ENCODE measurements around the gene ZDHHC14. TPM values are rescaled to one million over a fixed set of nuclear protein-coding genes. Genes with fewer than 3 reads are reported as not detected.

Gene ZDHHC14
- total RNA-seq, 1 donor, result 7.9 TPM

DNA sequence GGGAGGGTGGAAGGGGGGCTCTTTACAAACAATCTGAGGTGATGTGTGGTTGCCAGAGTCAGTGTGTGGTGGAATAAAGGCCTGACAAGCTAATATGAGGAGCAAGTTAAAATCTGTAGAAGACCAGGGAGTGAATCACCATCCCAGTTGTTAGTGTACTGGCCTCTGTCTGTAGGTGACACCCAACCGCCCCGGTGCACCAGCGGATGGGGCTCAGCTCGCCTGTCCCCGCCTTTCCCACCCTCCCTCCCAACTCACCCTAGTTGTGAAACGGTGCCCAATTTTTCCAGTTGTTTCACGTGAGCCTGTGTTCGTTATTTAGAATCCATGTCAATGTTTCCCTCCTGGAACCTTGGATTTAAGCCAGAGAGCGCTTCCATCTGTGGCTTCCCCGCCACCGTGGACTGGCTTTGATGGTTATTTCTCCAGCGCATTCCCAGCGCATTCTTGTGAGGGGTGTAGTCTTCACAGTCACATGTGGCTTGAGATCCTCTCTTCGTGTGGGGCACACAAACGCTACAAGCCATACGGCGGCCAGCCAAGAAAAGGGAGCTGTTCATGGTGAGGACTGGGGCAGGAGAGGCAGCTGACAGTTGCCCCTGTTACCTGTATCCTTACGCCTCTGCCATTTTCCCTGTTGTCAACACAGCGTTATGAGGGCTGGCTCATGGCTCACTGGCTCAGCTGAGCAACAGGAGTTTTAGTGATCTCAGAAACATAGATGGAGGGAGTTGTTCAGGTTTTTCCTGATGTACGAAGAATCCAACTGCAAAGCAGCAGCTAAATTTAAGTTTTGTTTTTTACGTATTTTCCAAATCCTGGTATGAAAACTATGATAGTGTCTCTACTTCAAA, 137.6 kb downstream of the ZDHHC14 start:
- TF ChIP-seq, protein P1, sequence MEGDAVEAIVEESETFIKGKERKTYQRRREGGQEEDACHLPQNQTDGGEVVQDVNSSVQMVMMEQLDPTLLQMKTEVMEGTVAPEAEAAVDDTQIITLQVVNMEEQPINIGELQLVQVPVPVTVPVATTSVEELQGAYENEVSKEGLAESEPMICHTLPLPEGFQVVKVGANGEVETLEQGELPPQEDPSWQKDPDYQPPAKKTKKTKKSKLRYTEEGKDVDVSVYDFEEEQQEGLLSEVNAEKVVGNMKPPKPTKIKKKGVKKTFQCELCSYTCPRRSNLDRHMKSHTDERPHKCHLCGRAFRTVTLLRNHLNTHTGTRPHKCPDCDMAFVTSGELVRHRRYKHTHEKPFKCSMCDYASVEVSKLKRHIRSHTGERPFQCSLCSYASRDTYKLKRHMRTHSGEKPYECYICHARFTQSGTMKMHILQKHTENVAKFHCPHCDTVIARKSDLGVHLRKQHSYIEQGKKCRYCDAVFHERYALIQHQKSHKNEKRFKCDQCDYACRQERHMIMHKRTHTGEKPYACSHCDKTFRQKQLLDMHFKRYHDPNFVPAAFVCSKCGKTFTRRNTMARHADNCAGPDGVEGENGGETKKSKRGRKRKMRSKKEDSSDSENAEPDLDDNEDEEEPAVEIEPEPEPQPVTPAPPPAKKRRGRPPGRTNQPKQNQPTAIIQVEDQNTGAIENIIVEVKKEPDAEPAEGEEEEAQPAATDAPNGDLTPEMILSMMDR (IDR thresholded peaks at IDR 0.05; ENCODE audit: insufficient read depth, low read length), result no peak
- H3K4me3 ChIP-seq (ENCODE audit: low read depth, low read length), result no peak overlapping the region
- no peak for DNase-seq (ENCODE audit: low read depth)

DNA sequence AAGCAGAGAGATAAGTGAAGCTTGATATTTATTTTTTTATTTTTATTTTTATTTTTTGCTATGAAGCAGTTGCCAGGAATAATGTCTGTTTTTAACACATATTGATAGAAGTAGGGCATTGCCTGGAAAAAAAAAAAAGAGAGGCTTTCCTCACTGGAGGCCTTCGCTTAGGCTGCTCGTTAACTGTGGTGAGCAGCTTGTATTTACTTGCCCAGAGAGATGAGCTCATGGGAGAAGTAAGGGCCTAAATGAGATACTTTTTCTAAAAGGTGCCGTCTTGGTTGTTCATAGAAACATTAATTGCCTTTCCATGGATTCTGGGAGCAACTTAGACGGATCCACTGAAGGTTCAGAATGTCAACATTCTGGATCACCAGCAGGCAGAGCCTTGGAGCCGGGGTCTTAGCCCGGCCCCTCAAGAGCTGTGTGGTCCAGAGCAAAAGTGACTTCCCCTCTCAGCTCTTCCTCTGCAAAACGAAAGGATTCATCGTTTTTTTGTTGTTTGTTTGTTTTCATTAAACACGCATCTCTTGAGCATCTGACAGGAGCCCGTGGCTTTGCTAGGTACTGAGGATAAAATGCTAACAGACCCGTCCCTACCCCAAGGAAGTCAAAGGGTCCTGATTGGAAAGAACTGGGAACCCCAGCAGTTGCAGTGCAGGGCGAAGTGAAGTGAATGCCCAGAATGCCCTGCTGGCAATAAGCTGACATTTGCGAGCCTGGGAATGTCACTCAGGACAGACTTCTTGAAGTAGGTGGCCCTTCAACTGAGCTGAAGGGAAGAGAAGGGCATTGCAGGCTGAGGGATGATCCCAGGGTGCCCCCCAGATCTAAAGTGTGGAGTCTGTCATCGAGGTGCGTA, 138.5 kb downstream of the ZDHHC14 start:
- DNase-seq (ENCODE audit: low read depth), result no peak
- H3K4me3 ChIP-seq (ENCODE audit: low read depth, low read length), result no peak overlapping the region
- TF ChIP-seq, protein P1 (IDR thresholded peaks at IDR 0.05; ENCODE audit: insufficient read depth, low read length), result no peak

DNA sequence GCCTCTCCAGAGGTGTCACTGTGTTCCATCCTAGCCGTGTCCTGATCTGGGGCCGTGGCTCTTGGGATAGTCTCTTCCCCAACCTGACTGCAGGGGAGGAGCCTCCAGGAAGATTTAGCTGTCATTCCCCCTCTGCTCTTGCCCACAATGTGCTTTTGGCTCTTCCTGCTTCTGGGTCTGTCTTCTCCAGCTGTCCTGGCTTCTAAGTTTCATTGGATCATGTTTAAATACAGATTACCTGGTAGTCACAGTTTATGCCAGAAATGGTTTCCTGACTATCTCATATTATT, 139.1 kb downstream of the ZDHHC14 start:
- H3K4me3 ChIP-seq (ENCODE audit: low read depth, low read length), result no peak overlapping the region
- no peak for DNase-seq (ENCODE audit: low read depth)
- TF ChIP-seq, protein P1 (IDR thresholded peaks at IDR 0.05; ENCODE audit: insufficient read depth, low read length), result no peak

DNA sequence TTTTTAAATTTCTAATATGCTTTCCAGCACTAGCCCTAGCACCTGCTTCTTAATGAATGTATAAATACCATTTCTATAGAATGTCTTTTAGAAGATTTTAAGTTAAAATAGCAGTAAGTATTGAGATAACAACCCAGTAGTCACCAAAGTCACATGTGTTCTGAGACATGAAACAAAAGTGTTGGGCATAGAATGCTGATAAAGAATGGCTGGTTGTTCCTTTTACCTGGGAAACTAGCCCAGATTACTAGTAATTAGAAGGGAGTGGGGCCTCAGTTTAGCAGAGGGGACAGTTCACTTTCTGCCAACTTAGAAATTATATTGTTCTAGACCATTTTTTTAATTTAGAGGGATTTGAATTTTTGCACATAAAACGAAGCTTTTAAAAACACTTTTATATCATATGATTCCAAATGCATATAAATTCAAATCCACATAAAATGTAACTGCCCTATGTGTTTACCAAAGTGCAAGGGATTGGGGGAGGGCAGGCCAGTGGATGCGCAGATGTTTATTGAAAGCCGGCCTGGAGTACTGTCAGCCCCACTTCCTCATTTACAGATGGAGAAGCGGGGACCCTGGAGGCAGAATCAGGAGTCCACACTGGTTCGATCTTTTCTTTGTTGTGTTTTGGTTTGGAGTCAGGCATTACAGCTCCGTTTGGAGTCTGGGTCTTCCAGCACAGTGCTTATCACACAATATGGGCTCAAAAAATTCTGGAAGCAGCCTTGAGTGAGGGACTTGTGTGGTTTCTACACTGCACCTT, 139.8 kb downstream of the ZDHHC14 start:
- no peak for DNase-seq (ENCODE audit: low read depth)
- no peak overlapping the region for H3K4me3 ChIP-seq (ENCODE audit: low read depth, low read length)
- TF ChIP-seq, protein P1 (IDR thresholded peaks at IDR 0.05; ENCODE audit: insufficient read depth, low read length), result no peak

DNA sequence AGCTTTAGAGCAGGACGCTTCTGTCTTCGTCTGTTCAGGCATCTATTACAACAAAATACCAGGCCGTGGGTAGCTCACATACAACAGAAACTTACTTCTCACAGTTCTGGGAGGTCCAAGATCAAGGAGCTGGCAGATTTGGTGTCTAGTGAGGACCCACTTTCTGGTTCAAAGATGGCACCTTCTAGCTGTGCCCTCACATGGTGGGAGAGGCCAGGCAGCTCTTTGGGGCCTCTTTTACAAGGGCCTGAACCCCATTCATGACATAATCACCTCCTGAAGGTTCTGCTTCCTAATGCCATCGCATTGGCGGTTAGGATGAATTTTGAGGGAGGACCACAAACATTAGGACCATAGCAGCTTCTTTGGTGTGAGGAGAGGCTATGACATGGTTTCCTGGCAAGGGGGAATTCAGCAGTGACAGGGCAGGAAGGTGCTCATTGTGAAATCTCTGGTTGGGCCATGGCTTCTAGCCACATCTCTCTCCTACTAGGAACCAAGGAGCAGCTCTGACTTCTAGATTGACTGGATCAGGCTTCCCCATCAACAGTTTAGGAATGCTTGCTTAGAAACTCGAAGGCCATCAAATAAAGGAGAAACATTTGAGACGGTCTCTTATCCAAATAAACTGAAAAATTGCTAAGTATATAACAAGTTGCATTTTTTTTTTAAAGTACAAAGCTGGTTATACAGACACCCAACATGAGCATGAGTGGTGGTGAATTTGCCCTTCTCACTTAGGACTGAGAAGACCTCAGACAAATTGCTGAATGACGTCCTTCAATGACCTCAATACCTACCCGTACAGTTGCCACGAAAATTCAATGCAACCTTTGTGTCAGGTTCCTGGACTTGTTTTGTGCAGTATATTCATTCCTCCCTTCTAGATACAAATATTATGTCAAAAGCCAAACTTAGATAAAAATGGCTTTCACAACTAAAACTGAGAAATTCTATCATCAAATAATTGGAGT, 140.7 kb downstream of the ZDHHC14 start:
- TF ChIP-seq, protein P1 (IDR thresholded peaks at IDR 0.05; ENCODE audit: insufficient read depth, low read length), result no peak
- no peak overlapping the region for H3K4me3 ChIP-seq (ENCODE audit: low read depth, low read length)
- no peak for DNase-seq (ENCODE audit: low read depth)
